Measurements from ENCODE around the gene HAGHL. TPM values are rescaled to one million over a fixed set of nuclear protein-coding genes. Genes with fewer than 3 reads are reported as not detected.
"Not testable (repeated sequence)": the region's sequence is repeated elsewhere in the genome, so short reads cannot be mapped to it uniquely, and the experiment has no call there.

The HAGHL gene
- polyA plus RNA-seq, 1 donor, result 9.1 TPM

- no CpG with 5 or more reads among the region's 39 CpGs for WGBS (ENCODE audit: insufficient coverage, low lambda C conversion rate)
- no peak for DNase-seq
- Histone ChIP-seq H3K36me3 (ENCODE audit: control insufficient read depth, insufficient read depth, low read length) (no peaks in the 10 kb centered on the region), H3K27ac (ENCODE audit: low read length) (no peak overlapping the region), H3K27me3 (ENCODE audit: control insufficient read depth, insufficient read depth, low read length) (peaks cover 13% of the 10 kb centered on the region), H3K9me3 (ENCODE audit: control insufficient read depth, low read depth, low read length) (no peaks in the 10 kb centered on the region), H3K4me3 (ENCODE audit: low read length) (no peak overlapping the region), H3K4me1 (ENCODE audit: control insufficient read depth, insufficient read depth, low read length) (no peaks in the 10 kb centered on the region)
These were observed 21.3 kb downstream of the HAGHL start for GRCh38 chr16:747978-748746.

DNA sequence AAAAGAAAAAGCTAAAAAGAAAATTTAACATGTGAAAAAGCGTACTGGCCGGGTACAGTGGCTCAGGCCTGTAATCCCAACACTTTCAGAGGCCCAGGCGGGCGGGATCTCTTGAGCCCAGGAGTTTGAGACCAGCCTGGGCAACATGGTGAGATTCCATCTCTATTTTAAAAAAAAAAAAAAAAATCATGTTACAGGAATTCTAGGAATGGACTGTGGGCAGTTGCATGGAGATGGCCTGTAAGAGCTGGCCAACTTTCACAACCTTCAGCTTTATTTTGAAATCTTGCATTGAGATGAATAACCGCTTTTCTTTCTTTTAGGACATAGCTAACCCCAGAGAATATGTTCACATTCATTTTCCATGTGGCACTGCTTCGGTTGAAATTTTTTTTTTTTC lies 22.1 kb downstream of the HAGHL start:
- no peak overlapping the region for H3K27ac ChIP-seq (ENCODE audit: low read length)
- 100% methylated on average over 2 of the region's 6 CpGs for WGBS (ENCODE audit: insufficient coverage, low lambda C conversion rate)
- H3K36me3 ChIP-seq (ENCODE audit: control insufficient read depth, insufficient read depth, low read length), result no peaks in the 10 kb centered on the region

GRCh38 chr16:750485-750884 lies 23.6 kb downstream of the HAGHL start:
- no CpG with 5 or more reads among the region's 9 CpGs for WGBS (ENCODE audit: insufficient coverage, low lambda C conversion rate)

More for the DNA sequence above, 22.1 kb downstream of the HAGHL start:
- DNase-seq, result no peak
- H3K9me3 ChIP-seq (ENCODE audit: control insufficient read depth, low read depth, low read length), result no peaks in the 10 kb centered on the region
- peaks cover 13% of the 10 kb centered on the region for H3K27me3 ChIP-seq (ENCODE audit: control insufficient read depth, insufficient read depth, low read length)
- no peak overlapping the region for H3K4me3 ChIP-seq (ENCODE audit: low read length)
- no peaks in the 10 kb centered on the region for H3K4me1 ChIP-seq (ENCODE audit: control insufficient read depth, insufficient read depth, low read length)

GRCh38 chr16:751152-752006 lies 24.5 kb downstream of the HAGHL start:
- Histone ChIP-seq H3K27me3 (ENCODE audit: control insufficient read depth, insufficient read depth, low read length) (peaks cover 14% of the 10 kb centered on the region), H3K4me1 (ENCODE audit: control insufficient read depth, insufficient read depth, low read length) (no peaks in the 10 kb centered on the region), H3K4me3 (ENCODE audit: low read length) (no peak overlapping the region), H3K9me3 (ENCODE audit: control insufficient read depth, low read depth, low read length) (no peaks in the 10 kb centered on the region), H3K36me3 (ENCODE audit: control insufficient read depth, insufficient read depth, low read length) (no peaks in the 10 kb centered on the region), H3K27ac (ENCODE audit: low read length) (no peak overlapping the region)
- no CpG with 5 or more reads among the region's 39 CpGs for WGBS (ENCODE audit: insufficient coverage, low lambda C conversion rate)
- no peak for DNase-seq

More at GRCh38 chr16:750485-750884, 23.6 kb downstream of the HAGHL start:
- Histone ChIP-seq H3K27me3 (ENCODE audit: control insufficient read depth, insufficient read depth, low read length) (peaks cover 13% of the 10 kb centered on the region), H3K4me1 (ENCODE audit: control insufficient read depth, insufficient read depth, low read length) (no peaks in the 10 kb centered on the region), H3K9me3 (ENCODE audit: control insufficient read depth, low read depth, low read length) (no peaks in the 10 kb centered on the region), H3K4me3 (ENCODE audit: low read length) (no peak overlapping the region), H3K27ac (ENCODE audit: low read length) (no peak overlapping the region), H3K36me3 (ENCODE audit: control insufficient read depth, insufficient read depth, low read length) (no peaks in the 10 kb centered on the region)
- no peak for DNase-seq

- H3K4me1 ChIP-seq (ENCODE audit: control insufficient read depth, insufficient read depth, low read length), result no peaks in the 10 kb centered on the region
- H3K36me3 ChIP-seq (ENCODE audit: control insufficient read depth, insufficient read depth, low read length), result no peaks in the 10 kb centered on the region
- WGBS (ENCODE audit: insufficient coverage, low lambda C conversion rate), result no CpG with 5 or more reads among the region's 10 CpGs
- no peaks in the 10 kb centered on the region for H3K9me3 ChIP-seq (ENCODE audit: control insufficient read depth, low read depth, low read length)
- H3K27me3 ChIP-seq (ENCODE audit: control insufficient read depth, insufficient read depth, low read length), result peaks cover 15% of the 10 kb centered on the region
- H3K27ac ChIP-seq (ENCODE audit: low read length), result no peak overlapping the region
- peak in 1 of 2 donors; percentile 48 for DNase-seq
- no peak overlapping the region for H3K4me3 ChIP-seq (ENCODE audit: low read length)
These were observed 25.1 kb downstream of the HAGHL start for GRCh38 chr16:752007-752312.

DNA sequence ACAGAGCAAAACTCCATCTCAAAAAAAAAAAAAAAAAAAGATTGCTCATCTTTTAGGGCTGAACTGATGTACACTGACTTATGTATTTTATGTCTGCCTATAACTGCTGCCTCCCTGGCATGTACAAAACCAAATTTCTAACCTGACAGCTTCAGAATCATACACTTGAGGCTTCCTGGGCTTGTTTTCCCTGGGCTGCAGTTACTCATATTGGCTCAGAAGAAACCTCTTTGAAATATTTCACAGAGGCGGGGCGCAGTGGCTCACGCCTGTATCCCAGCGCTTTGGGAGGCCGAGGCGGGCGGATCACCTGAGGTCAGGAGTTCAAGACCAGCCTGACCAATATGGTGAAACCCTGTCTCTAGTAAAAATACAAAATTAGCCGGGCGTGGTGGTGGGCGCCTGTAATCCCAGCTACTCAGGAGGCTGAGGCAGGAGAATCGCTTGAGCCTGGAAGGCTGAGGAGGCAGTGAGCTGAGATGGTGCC lies 27.3 kb downstream of the HAGHL start:
- not testable (repeated sequence) for H3K36me3 ChIP-seq (ENCODE audit: control insufficient read depth, insufficient read depth, low read length); DNase-seq; H3K27ac ChIP-seq (ENCODE audit: low read length); H3K9me3 ChIP-seq (ENCODE audit: control insufficient read depth, low read depth, low read length); H3K4me1 ChIP-seq (ENCODE audit: control insufficient read depth, insufficient read depth, low read length); H3K4me3 ChIP-seq (ENCODE audit: low read length)
- WGBS (ENCODE audit: insufficient coverage, low lambda C conversion rate), result no CpG with 5 or more reads among the region's 11 CpGs
- H3K27me3 ChIP-seq (ENCODE audit: control insufficient read depth, insufficient read depth, low read length), result peaks cover 15% of the 10 kb centered on the region

DNA sequence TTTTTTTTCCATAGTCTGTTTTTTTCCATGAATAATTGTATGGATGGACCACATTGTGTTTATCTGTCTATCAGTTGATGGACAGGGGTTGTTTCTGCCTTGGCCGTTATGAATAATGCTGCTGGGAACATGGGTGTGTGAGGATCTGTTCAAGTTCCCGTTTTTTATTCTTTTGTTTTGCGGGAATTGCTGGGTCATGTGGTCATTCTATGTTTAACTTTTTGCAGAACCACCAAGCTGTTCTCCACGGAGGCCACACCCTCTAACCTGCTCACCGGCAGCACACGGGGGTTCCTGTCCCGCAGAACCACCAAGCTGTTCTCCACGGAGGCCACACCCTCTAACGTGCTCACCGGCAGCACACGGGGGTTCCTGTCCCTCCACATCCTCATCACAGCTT lies 27.8 kb downstream of the HAGHL start:
- H3K9me3 ChIP-seq (ENCODE audit: control insufficient read depth, low read depth, low read length), result no peaks in the 10 kb centered on the region
- H3K27me3 ChIP-seq (ENCODE audit: control insufficient read depth, insufficient read depth, low read length), result peaks cover 15% of the 10 kb centered on the region
- H3K36me3 ChIP-seq (ENCODE audit: control insufficient read depth, insufficient read depth, low read length), result no peaks in the 10 kb centered on the region
- peaks cover 5% of the 10 kb centered on the region for H3K4me1 ChIP-seq (ENCODE audit: control insufficient read depth, insufficient read depth, low read length)
- WGBS (ENCODE audit: insufficient coverage, low lambda C conversion rate), result no CpG with 5 or more reads among the region's 11 CpGs
- no peak overlapping the region for H3K27ac ChIP-seq (ENCODE audit: low read length)
- no peak overlapping the region for H3K4me3 ChIP-seq (ENCODE audit: low read length)
- DNase-seq, result no peak

- no peak for DNase-seq
- H3K4me3 ChIP-seq (ENCODE audit: low read length), result no peak overlapping the region
- H3K9me3 ChIP-seq (ENCODE audit: control insufficient read depth, low read depth, low read length), result peaks cover 3% of the 10 kb centered on the region
- no peak overlapping the region for H3K27ac ChIP-seq (ENCODE audit: low read length)
- no peaks in the 10 kb centered on the region for H3K36me3 ChIP-seq (ENCODE audit: control insufficient read depth, insufficient read depth, low read length)
- H3K4me1 ChIP-seq (ENCODE audit: control insufficient read depth, insufficient read depth, low read length), result peaks cover 15% of the 10 kb centered on the region
- peaks cover 8% of the 10 kb centered on the region for H3K27me3 ChIP-seq (ENCODE audit: control insufficient read depth, insufficient read depth, low read length)
- no CpG with 5 or more reads among the region's 5 CpGs for WGBS (ENCODE audit: insufficient coverage, low lambda C conversion rate)
These were observed 29.5 kb downstream of the HAGHL start for GRCh38 chr16:756428-756827.

- H3K36me3 ChIP-seq (ENCODE audit: control insufficient read depth, insufficient read depth, low read length), result no peaks in the 10 kb centered on the region
- no peak overlapping the region for H3K4me3 ChIP-seq (ENCODE audit: low read length)
- H3K27me3 ChIP-seq (ENCODE audit: control insufficient read depth, insufficient read depth, low read length), result peaks cover 2% of the 10 kb centered on the region
- DNase-seq, result peak in 1 of 2 donors; percentile 22
- H3K9me3 ChIP-seq (ENCODE audit: control insufficient read depth, low read depth, low read length), result peaks cover 3% of the 10 kb centered on the region
- peaks cover 25% of the 10 kb centered on the region for H3K4me1 ChIP-seq (ENCODE audit: control insufficient read depth, insufficient read depth, low read length)
- no peak overlapping the region for H3K27ac ChIP-seq (ENCODE audit: low read length)
- 100% methylated on average over 1 of the region's 34 CpGs for WGBS (ENCODE audit: insufficient coverage, low lambda C conversion rate)
These were observed 32.4 kb downstream of the HAGHL start for GRCh38 chr16:759110-759910.

GRCh38 chr16:760065-760464 lies 33.2 kb downstream of the HAGHL start:
- Histone ChIP-seq H3K9me3 (ENCODE audit: control insufficient read depth, low read depth, low read length) (peaks cover 3% of the 10 kb centered on the region), H3K27me3 (ENCODE audit: control insufficient read depth, insufficient read depth, low read length) (peaks cover 2% of the 10 kb centered on the region), H3K27ac (ENCODE audit: low read length) (no peak overlapping the region), H3K4me3 (ENCODE audit: low read length) (no peak overlapping the region), H3K4me1 (ENCODE audit: control insufficient read depth, insufficient read depth, low read length) (peaks cover 25% of the 10 kb centered on the region), H3K36me3 (ENCODE audit: control insufficient read depth, insufficient read depth, low read length) (no peaks in the 10 kb centered on the region)
- no peak for DNase-seq
- no CpG with 5 or more reads among the region's 15 CpGs for WGBS (ENCODE audit: insufficient coverage, low lambda C conversion rate)

All from large intestine (tissue), 3 donors.